Stimulated activated CD8-positive, alpha-beta memory T cell treated with anti-CD3 and anti-CD28 coated beads, Interleukin-12 subunit alpha, Interleukin-12 subunit beta, amount 100 ng/mL, for 1 hour (primary cell): ENCODE measurements around the gene OTUD1.

Experiments
- DNase-seq: peaks from one replicate; pipeline ENCODE4 v3.0.0-alpha.2; 2020; ENCODE audit warnings: low read depth

OTUD1 gene

GRCh38 chr10:23422003-23422411 lies 16.9 kb upstream of the OTUD1 start:
- no peak for DNase-seq

- no peak for DNase-seq
Observed at GRCh38 chr10:23432166-23432565, 6.7 kb upstream of the OTUD1 start.

GRCh38 chr10:23432639-23433038 lies 6.2 kb upstream of the OTUD1 start:
- DNase-seq = no peak

GRCh38 chr10:23433701-23434100 lies 5.2 kb upstream of the OTUD1 start:
- no peak for DNase-seq

- no peak for DNase-seq
Observed at GRCh38 chr10:23435378-23435777, 3.5 kb upstream of the OTUD1 start.

- DNase-seq = no peak
Observed at GRCh38 chr10:23436983-23437382, 1.9 kb upstream of the OTUD1 start.

- DNase-seq = no peak
Observed at GRCh38 chr10:23437963-23438546, 820 bp upstream of the OTUD1 start.

- no peak for DNase-seq
Observed at GRCh38 chr10:23439452-23439960, 631 bp downstream of the OTUD1 start.

GRCh38 chr10:23439961-23440889 lies 1.4 kb downstream of the OTUD1 start:
- peak; percentile 3 for DNase-seq

- DNase-seq = no peak
Observed at GRCh38 chr10:23441251-23441650, 2.4 kb downstream of the OTUD1 start.

- no peak for DNase-seq
Observed at GRCh38 chr10:23442936-23443335, 4.1 kb downstream of the OTUD1 start.

GRCh38 chr10:23445591-23445990 lies 6.7 kb downstream of the OTUD1 start:
- no peak for DNase-seq

GRCh38 chr10:23448323-23448722 lies 9.4 kb downstream of the OTUD1 start:
- DNase-seq = no peak

- no peak for DNase-seq
Observed at GRCh38 chr10:23448802-23449570, 10.1 kb downstream of the OTUD1 start.

GRCh38 chr10:23452033-23452655 lies 13.3 kb downstream of the OTUD1 start:
- DNase-seq = no peak

- DNase-seq = no peak
Observed at GRCh38 chr10:23453465-23453864, 14.6 kb downstream of the OTUD1 start.

- no peak for DNase-seq
Observed at GRCh38 chr10:23457632-23458417, 18.9 kb downstream of the OTUD1 start.

- no peak for DNase-seq
Observed at GRCh38 chr10:23459308-23459939, 20.5 kb downstream of the OTUD1 start.

- no peak for DNase-seq
Observed at GRCh38 chr10:23461557-23461956, 22.7 kb downstream of the OTUD1 start.

- no peak for DNase-seq
Observed at GRCh38 chr10:23467012-23467411, 28.1 kb downstream of the OTUD1 start.

- DNase-seq = no peak
Observed at GRCh38 chr10:23467548-23467947, 28.7 kb downstream of the OTUD1 start.
